K562 (cell line): ENCODE results near the gene IRS1. TPM values are rescaled to one million over a fixed set of nuclear protein-coding genes. Genes with fewer than 3 reads are reported as not detected.

Experiments
- CEBPG ChIP-seq, 3 experiments: fragments of 200-800 bp in 1 of 3; sonication (Bioruptor generic) in 1 of 3; sonication (generic) in 1 of 3; formaldehyde crosslinking in 1 of 3; IDR thresholded peaks in 2 of 3; conservative IDR thresholded peaks in 1 of 3; 2 replicates each; pipeline versions ENCODE4 v1.6.1 to v1.8.0; 2016 to 2022; ENCODE audit warnings: missing compliant biosample characterization in 2 of 3, missing genetic modification characterization in 2 of 3, mild to moderate bottlenecking in 1 of 3, missing genetic modification reagents in 1 of 3
- COPS2 ChIP-seq: fragments of 450-650 bp; conservative IDR thresholded peaks from 2 replicates; pipeline ENCODE4 v1.6.1; 2016; ENCODE audit warnings: mild to moderate bottlenecking, moderate library complexity
- CREB5 ChIP-seq: fragments of 250-450 bp; sonication (Bioruptor Pico); IDR thresholded peaks from 2 replicates; pipeline ENCODE4 v1.5.0; 2020; ENCODE audit warnings: mild to moderate bottlenecking
- NR4A1 ChIP-seq, 2 experiments: fragments of 250-450 bp in 1 of 2; fragments of 450-650 bp in 1 of 2; sonication (Bioruptor Pico) in 1 of 2; IDR thresholded peaks; 2 replicates each; pipeline versions ENCODE4 v1.4.0 to v1.6.1; 2016 to 2020; ENCODE audit warnings: mild to moderate bottlenecking in 2 of 2, missing compliant biosample characterization in 1 of 2, missing genetic modification characterization in 1 of 2, moderate library complexity in 1 of 2
- RAD51 ChIP-seq: fragments of 450-650 bp; IDR thresholded peaks from 2 replicates; pipeline ENCODE4 v1.7.1; 2016; ENCODE audit warnings: low read depth, mild to moderate bottlenecking, borderline replicate concordance
- SIN3B ChIP-seq: fragments of 450-650 bp; IDR thresholded peaks from 2 replicates; pipeline ENCODE4 v1.6.1; 2017; ENCODE audit warnings: low read depth, mild to moderate bottlenecking, moderate library complexity
- ZNF318 ChIP-seq, 2 experiments: fragments of 450-650 bp; IDR thresholded peaks; 2 replicates each; pipeline ENCODE4 v1.6.1; 2016; ENCODE audit warnings: mild to moderate bottlenecking in 2 of 2, borderline replicate concordance in 1 of 2, low read depth in 1 of 2, moderate library complexity in 1 of 2
- polyA plus RNA-seq, 8 experiments: library from polyadenylated mRNA; depleted of rRNA in 4 of 8; stranded (reverse) in 5 of 8; unstranded in 3 of 8; fragments of >200 nt; fragmentation: Nextera tagmentation in 2 of 8; fragmentation: Illumina TruSeq in 1 of 8; extraction: Ambion mirVana in 2 of 8; extraction: Trizol in 1 of 8; gene quantifications; 2 replicates each; pipeline versions ENCODE4 v1.2.1 to v1.2.3, GENCODE V29; 2011 to 2014; ENCODE audit warnings: inconsistent platforms in 1 of 8, missing spikeins in 1 of 8
- total RNA-seq, 7 experiments: library from RNA; depleted of rRNA in 6 of 7; stranded (reverse); fragments of >200 nt in 6 of 7; fragmentation: Illumina TruSeq in 2 of 7; extraction: Trizol in 2 of 7; gene quantifications; 2 replicates each; pipeline versions ENCODE4 v1.2.1 to v1.2.3, GENCODE V29; 2011 to 2021; ENCODE audit warnings: low replicate concordance in 1 of 7
- TF ChIP-seq, protein P1 (sequence below): sonication (generic); formaldehyde crosslinking; IDR thresholded peaks from 2 replicates; pipeline ENCODE4 v1.8.1; 2023; ENCODE audit warnings: missing genetic modification reagents, mild to moderate bottlenecking, borderline replicate concordance

The IRS1 gene
- total and polyA plus RNA-seq, 9 of the 15 experiments (the other 6 are each of a cell fraction or from before 2014, with no cell fraction given) = under 0.01 to 0.31 (median 0.08) TPM; not detected in 1

- no peak for TF ChIP-seq SIN3B
- peak; percentile 13; the same call in 1 of the 2 replicates for TF ChIP-seq RAD51
- peak in 1 of 2 experiments; percentile 82; a peak in 1 of 4 replicates for TF ChIP-seq ZNF318 (IDR thresholded peaks at IDR 0.05; ENCODE audit: borderline replicate concordance in 1 of 2, low read depth in 1 of 2)
- no peak for TF ChIP-seq CREB5 (CRISPR knock-in tag)
- TF ChIP-seq, protein P1, sequence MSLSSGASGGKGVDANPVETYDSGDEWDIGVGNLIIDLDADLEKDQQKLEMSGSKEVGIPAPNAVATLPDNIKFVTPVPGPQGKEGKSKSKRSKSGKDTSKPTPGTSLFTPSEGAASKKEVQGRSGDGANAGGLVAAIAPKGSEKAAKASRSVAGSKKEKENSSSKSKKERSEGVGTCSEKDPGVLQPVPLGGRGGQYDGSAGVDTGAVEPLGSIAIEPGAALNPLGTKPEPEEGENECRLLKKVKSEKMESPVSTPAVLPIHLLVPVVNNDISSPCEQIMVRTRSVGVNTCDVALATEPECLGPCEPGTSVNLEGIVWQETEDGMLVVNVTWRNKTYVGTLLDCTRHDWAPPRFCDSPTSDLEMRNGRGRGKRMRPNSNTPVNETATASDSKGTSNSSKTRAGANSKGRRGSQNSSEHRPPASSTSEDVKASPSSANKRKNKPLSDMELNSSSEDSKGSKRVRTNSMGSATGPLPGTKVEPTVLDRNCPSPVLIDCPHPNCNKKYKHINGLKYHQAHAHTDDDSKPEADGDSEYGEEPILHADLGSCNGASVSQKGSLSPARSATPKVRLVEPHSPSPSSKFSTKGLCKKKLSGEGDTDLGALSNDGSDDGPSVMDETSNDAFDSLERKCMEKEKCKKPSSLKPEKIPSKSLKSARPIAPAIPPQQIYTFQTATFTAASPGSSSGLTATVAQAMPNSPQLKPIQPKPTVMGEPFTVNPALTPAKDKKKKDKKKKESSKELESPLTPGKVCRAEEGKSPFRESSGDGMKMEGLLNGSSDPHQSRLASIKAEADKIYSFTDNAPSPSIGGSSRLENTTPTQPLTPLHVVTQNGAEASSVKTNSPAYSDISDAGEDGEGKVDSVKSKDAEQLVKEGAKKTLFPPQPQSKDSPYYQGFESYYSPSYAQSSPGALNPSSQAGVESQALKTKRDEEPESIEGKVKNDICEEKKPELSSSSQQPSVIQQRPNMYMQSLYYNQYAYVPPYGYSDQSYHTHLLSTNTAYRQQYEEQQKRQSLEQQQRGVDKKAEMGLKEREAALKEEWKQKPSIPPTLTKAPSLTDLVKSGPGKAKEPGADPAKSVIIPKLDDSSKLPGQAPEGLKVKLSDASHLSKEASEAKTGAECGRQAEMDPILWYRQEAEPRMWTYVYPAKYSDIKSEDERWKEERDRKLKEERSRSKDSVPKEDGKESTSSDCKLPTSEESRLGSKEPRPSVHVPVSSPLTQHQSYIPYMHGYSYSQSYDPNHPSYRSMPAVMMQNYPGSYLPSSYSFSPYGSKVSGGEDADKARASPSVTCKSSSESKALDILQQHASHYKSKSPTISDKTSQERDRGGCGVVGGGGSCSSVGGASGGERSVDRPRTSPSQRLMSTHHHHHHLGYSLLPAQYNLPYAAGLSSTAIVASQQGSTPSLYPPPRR (CRISPR knock-in tag) = no peak
- no peak for TF ChIP-seq CEBPG (CRISPR knock-in tag; IDR thresholded peaks at IDR 0.05)
- no peak for TF ChIP-seq CEBPG (tag; conservative IDR thresholded peaks at IDR 0.05 in 1 of 2, IDR thresholded peaks at IDR 0.05 in 1 of 2)
- TF ChIP-seq NR4A1 (CRISPR knock-in tag; IDR thresholded peaks at IDR 0.05) = no peak
- no peak for TF ChIP-seq NR4A1 (tag; IDR thresholded peaks at IDR 0.05)
- TF ChIP-seq COPS2 = no peak
Measured at GRCh38 chr2:226772389-226773179, 27.0 kb downstream of the IRS1 start (continued).
